GM18858 (cell line): ENCODE data around the gene RHOJ.

Source experiments
- ATAC-seq: cut with Tn5 transposase; IDR thresholded peaks from one replicate; pipeline ENCODE4 v1.9.1; 2021; ENCODE audit not compliant: unreplicated experiment

The RHOJ gene

GRCh38 chr14:63205044-63205575 lies 867 bp downstream of the RHOJ start:
- no peak for ATAC-seq

GRCh38 chr14:63205866-63206265 lies 1.6 kb downstream of the RHOJ start:
- no peak for ATAC-seq

- ATAC-seq = no peak
These were observed 4.9 kb downstream of the RHOJ start for GRCh38 chr14:63209160-63209559.

GRCh38 chr14:63210812-63211211 lies 6.6 kb downstream of the RHOJ start:
- ATAC-seq = no peak

GRCh38 chr14:63212209-63212608 lies 8.0 kb downstream of the RHOJ start:
- no peak for ATAC-seq

GRCh38 chr14:63212776-63213500 lies 8.7 kb downstream of the RHOJ start:
- no peak for ATAC-seq

GRCh38 chr14:63214417-63215196 lies 10.4 kb downstream of the RHOJ start:
- no peak for ATAC-seq

- ATAC-seq = no peak
These were observed 16.3 kb downstream of the RHOJ start for GRCh38 chr14:63220526-63220925.

GRCh38 chr14:63223596-63223995 lies 19.4 kb downstream of the RHOJ start:
- ATAC-seq = no peak

GRCh38 chr14:63224196-63224595 lies 20.0 kb downstream of the RHOJ start:
- ATAC-seq = no peak

- ATAC-seq = no peak
These were observed 24.0 kb downstream of the RHOJ start for GRCh38 chr14:63228217-63228616.

GRCh38 chr14:63229330-63230059 lies 25.3 kb downstream of the RHOJ start:
- no peak for ATAC-seq

GRCh38 chr14:63231766-63232165 lies 27.5 kb downstream of the RHOJ start:
- no peak for ATAC-seq

- ATAC-seq = no peak
These were observed 33.5 kb downstream of the RHOJ start for GRCh38 chr14:63237791-63238190.

- no peak for ATAC-seq
These were observed 36.0 kb downstream of the RHOJ start for GRCh38 chr14:63240221-63240620.

GRCh38 chr14:63241096-63241495 lies 36.9 kb downstream of the RHOJ start:
- ATAC-seq = no peak

- ATAC-seq = no peak
These were observed 39.4 kb downstream of the RHOJ start for GRCh38 chr14:63243646-63244045.

- ATAC-seq = no peak
These were observed 41.6 kb downstream of the RHOJ start for GRCh38 chr14:63245893-63246292.

GRCh38 chr14:63248211-63248610 lies 44.0 kb downstream of the RHOJ start:
- ATAC-seq = no peak

GRCh38 chr14:63249092-63249491 lies 44.8 kb downstream of the RHOJ start:
- ATAC-seq = no peak

GRCh38 chr14:63257299-63257698 lies 53.1 kb downstream of the RHOJ start:
- no peak for ATAC-seq

- ATAC-seq = no peak
These were observed 58.2 kb downstream of the RHOJ start for GRCh38 chr14:63262446-63262845.
